AG09319 (cell line): Measurements from ENCODE around the gene MTMR12.

Source experiments
- DNase-seq: peaks from one replicate; pipeline ENCODE4 v3.0.0-alpha.2; 2010; ENCODE audit warnings: low read depth; ENCODE audit errors: extremely low read depth
- TF ChIP-seq, protein P1 (sequence below): IDR thresholded peaks from 2 replicates; pipeline ENCODE4 v1.5.1; 2011; ENCODE audit warnings: low read depth, mild to moderate bottlenecking, inconsistent platforms, low read length, moderate library complexity

MTMR12 gene

DNA sequence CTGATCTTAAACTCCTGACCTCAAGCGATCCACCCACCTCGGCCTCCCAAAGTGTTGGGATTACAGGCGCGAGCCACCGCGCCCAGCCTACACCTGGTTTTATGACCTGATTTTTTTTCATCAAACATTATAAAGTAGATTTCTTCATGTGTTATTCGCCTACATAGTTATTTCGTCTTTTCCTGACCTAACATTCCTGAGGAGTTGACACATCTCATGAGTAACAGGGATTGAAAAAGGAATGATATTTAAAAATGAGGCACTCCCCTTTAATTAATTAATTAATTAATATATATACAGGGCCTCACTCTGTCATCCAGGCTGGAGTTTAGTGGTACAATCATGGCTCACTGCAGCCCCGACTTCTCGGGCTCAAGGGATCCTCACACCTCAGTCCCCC is 20.2 kb upstream of the MTMR12 start:
- TF ChIP-seq, protein P1, sequence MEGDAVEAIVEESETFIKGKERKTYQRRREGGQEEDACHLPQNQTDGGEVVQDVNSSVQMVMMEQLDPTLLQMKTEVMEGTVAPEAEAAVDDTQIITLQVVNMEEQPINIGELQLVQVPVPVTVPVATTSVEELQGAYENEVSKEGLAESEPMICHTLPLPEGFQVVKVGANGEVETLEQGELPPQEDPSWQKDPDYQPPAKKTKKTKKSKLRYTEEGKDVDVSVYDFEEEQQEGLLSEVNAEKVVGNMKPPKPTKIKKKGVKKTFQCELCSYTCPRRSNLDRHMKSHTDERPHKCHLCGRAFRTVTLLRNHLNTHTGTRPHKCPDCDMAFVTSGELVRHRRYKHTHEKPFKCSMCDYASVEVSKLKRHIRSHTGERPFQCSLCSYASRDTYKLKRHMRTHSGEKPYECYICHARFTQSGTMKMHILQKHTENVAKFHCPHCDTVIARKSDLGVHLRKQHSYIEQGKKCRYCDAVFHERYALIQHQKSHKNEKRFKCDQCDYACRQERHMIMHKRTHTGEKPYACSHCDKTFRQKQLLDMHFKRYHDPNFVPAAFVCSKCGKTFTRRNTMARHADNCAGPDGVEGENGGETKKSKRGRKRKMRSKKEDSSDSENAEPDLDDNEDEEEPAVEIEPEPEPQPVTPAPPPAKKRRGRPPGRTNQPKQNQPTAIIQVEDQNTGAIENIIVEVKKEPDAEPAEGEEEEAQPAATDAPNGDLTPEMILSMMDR = no peak
- DNase-seq = no peak

GRCh38 chr5:32332361-32332760 is 19.6 kb upstream of the MTMR12 start:
- TF ChIP-seq, protein P1 = no peak
- DNase-seq = no peak

DNA sequence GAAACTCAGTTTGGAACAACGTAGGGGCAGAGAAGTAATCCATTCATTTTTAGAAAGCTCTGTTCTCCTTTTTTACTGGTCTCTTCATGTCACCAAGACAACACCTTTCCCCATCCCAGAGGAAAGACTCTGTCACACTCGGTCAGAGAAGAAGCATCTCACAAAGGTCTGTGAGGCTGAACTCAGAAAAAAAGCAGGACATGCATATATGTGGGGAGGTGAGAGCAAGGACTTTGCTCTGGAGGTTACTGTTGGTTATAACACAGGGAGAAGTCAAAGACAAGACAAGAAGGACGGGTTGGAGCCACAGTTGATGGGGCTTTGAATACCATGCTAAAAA is 19.2 kb upstream of the MTMR12 start:
- TF ChIP-seq, protein P1 = no peak
- no peak for DNase-seq

DNA sequence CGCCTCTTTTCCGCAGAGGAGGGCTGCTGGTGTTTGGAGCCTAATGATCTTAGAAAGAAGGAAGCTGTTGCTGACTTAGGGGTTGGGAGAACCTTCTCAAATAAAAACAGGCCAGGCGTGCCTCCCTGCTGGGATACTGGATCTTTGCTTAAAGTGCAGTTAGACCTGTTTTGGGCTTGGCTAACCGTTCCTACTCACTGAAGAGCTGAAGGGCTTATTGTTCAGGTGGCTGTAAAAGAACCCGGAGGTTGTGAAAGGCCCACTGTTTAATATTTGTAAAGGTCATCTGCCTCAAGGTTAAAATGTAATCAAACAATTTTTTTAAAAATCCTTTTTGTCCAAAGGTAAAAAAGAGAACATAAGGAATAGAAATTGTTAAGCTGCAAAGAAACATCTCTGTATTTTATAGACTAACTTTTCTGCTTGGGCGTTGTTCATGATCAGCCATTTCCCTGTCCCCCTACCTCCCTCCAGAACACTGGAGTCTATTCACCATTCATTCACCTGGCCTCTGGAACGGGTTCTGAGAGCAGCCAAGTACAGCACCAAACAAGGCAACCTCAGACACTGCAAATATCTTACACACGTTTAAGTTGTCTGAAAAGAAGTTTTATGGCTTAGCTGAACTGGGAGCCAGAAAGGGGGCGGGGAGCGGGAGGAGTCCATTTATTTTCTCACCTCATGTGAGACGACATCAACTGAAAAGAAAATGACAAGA is 18.6 kb upstream of the MTMR12 start:
- DNase-seq = no peak
- TF ChIP-seq, protein P1 = no peak

DNA sequence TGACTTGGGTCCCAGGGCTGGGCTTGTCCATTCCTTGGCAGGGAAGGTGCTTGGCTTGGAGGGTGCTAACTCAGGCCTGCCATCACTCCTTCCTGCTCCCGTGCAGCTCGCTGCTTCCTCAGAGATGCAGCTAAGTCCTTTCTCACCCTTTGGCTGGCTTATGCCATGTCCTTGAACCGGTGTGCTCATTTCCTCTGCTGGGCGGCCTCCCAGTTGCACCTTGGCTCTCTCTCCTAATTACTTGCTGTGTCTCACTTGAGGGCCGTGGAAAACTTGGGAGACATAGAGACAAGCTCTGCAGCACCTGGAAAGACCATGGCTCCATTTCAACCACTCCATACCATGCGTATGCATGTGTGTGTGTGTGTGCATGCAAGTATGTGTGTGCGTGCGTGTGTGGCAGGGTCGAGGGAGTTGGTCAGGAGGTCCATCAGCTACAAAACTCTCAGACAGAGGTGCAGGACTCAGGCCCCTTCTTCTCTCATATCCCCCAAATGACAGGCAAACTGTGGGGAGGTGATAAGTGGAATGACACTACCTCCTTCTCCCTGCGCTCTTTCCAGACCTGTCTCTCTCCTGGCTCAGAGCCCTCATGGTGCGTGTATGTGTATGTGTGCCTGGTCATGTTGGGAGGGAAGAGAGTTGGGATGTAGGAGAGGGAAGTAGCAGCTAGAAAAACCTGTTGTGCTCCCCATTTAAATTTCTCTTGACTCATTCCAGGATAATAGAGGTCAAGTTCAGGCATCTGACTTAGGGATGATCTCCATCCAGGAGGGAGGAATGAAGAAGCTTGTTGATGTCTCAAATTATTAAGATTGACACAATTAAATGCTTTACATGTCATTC is 17.6 kb upstream of the MTMR12 start:
- TF ChIP-seq, protein P1 = no peak

DNA sequence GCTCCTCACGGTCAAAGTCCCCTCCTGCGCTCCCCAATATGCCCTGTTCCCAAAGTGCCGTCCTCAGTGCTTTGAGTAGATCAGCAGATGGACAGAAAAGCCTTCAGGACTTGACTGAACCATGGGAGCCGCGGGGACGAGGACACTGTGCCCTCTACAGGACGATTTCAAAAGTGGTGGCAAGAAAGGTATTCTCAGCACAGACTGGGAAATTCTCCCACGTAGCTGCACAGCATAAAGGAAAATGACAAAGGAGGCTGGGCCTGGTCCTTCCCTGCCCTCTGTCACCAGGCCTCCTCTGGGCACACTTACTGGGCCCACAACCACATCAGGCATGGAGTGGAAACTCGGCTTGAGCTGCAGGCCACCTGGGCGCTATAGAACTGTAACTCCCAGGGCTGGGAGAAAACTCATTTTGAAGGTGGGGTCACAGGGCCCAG is 16.7 kb upstream of the MTMR12 start:
- no peak for DNase-seq
- TF ChIP-seq, protein P1 = peak; percentile 81

More for the DNA sequence above, 17.6 kb upstream of the MTMR12 start:
- no peak for DNase-seq

GRCh38 chr5:32326216-32326772 is 13.6 kb upstream of the MTMR12 start:
- TF ChIP-seq, protein P1 = no peak

More at GRCh38 chr5:32326216-32326772, 13.6 kb upstream of the MTMR12 start:
- no peak for DNase-seq
